WTC11 (cell line): Measurements from ENCODE around the gene EPHX1. TPM values are rescaled to one million over a fixed set of nuclear protein-coding genes. Genes with fewer than 3 reads are reported as not detected.
"Not testable (repeated sequence)": the region's sequence is repeated elsewhere in the genome, so short reads cannot be mapped to it uniquely, and the experiment has no call there.

Experiments
- ATAC-seq: fragments of 200-7000 bp; cut with Tn5 transposase; 2 replicates; pipeline ENCODE4 v1.10.0; 2021; ENCODE audit warnings: mild to moderate bottlenecking, moderate library complexity
- CTCF ChIA-PET: fragments of 300-600 bp; sonication (Branson Sonifier 250); formaldehyde crosslinking; loops from one replicate; lab custom pipeline; 2021; ENCODE audit warnings: antibody characterized with exemption; lab: Charles Lee
- POLR2A ChIA-PET: fragments of 350-600 bp; sonication (Branson Sonifier 250); formaldehyde crosslinking; loops from one replicate; lab custom pipeline; 2021; ENCODE audit warnings: antibody characterized with exemption; lab: Charles Lee
- DNase-seq: peaks from one replicate; pipeline ENCODE4 v3.0.0; 2021; ENCODE audit warnings: low spot score
- H3K27ac Mint-ChIP-seq: 2 replicates; pipeline ENCODE4 v1.8.0; 2021; ENCODE audit warnings: mixed read lengths
- H3K27me3 Mint-ChIP-seq: 2 replicates; pipeline ENCODE4 v1.8.0; 2021; ENCODE audit warnings: low read depth, mild to moderate bottlenecking, moderate library complexity, mixed read lengths
- H3K36me3 Mint-ChIP-seq: 2 replicates; pipeline ENCODE4 v1.8.0; 2021; ENCODE audit warnings: mixed read lengths
- H3K4me1 Mint-ChIP-seq: 2 replicates; pipeline ENCODE4 v1.8.0; 2022; ENCODE audit warnings: mixed read lengths
- H3K4me3 Mint-ChIP-seq: 2 replicates; pipeline ENCODE4 v1.8.0; 2021; ENCODE audit warnings: mild to moderate bottlenecking, moderate library complexity, mixed read lengths
- H3K9me3 Mint-ChIP-seq: 2 replicates; pipeline ENCODE4 v1.8.0; 2021; ENCODE audit warnings: mixed read lengths
- ATF1 ChIP-seq: sonication (generic); formaldehyde crosslinking; IDR thresholded peaks from 2 replicates; pipeline ENCODE4 v1.8.1; 2023; ENCODE audit warnings: mild to moderate bottlenecking, moderate library complexity, missing genetic modification reagents
- CDX4 ChIP-seq: fragments of 250-450 bp; sonication (Bioruptor Pico); IDR thresholded peaks from 2 replicates; pipeline ENCODE4 v1.9.0; 2021; ENCODE audit warnings: moderate library complexity, mild to moderate bottlenecking, inconsistent platforms, borderline replicate concordance
- FOXJ3 ChIP-seq: sonication (generic); formaldehyde crosslinking; IDR thresholded peaks from 2 replicates; pipeline ENCODE4 v1.9.0; 2021; ENCODE audit warnings: missing genetic modification reagents, mild to moderate bottlenecking, borderline replicate concordance
- GABPB1 ChIP-seq: sonication (generic); formaldehyde crosslinking; IDR thresholded peaks from 2 replicates; pipeline ENCODE4 v1.8.1; 2023; ENCODE audit warnings: mild to moderate bottlenecking, missing genetic modification reagents
- HMGXB4 ChIP-seq: sonication (generic); formaldehyde crosslinking; IDR thresholded peaks from 2 replicates; pipeline ENCODE4 v1.8.1; 2023; ENCODE audit warnings: mild to moderate bottlenecking, moderate library complexity, missing genetic modification reagents
- JAZF1 ChIP-seq: fragments of 250-450 bp; sonication (Bioruptor Pico); IDR thresholded peaks from 2 replicates; pipeline ENCODE4 v1.9.0; 2021; ENCODE audit warnings: moderate library complexity, mild to moderate bottlenecking, inconsistent platforms
- MYBL2 ChIP-seq: sonication (generic); formaldehyde crosslinking; IDR thresholded peaks from 2 replicates; pipeline ENCODE4 v1.8.1; 2023; ENCODE audit warnings: mild to moderate bottlenecking, moderate library complexity, missing genetic modification reagents
- PRRX2 ChIP-seq: fragments of 250-450 bp; sonication (Bioruptor Pico); IDR thresholded peaks from 2 replicates; pipeline ENCODE4 v1.8.0; 2021; ENCODE audit warnings: mild to moderate bottlenecking
- RORB ChIP-seq: fragments of 250-450 bp; sonication (Bioruptor Pico); IDR thresholded peaks from 2 replicates; pipeline ENCODE4 v1.9.0; 2021; ENCODE audit warnings: mild to moderate bottlenecking
- TEAD4 ChIP-seq: sonication (generic); formaldehyde crosslinking; IDR thresholded peaks from 2 replicates; pipeline ENCODE4 v1.8.0; 2022; ENCODE audit warnings: mild to moderate bottlenecking, missing genetic modification reagents
- ZNF121 ChIP-seq: sonication (generic); formaldehyde crosslinking; IDR thresholded peaks from 2 replicates; pipeline ENCODE4 v1.8.0; 2023; ENCODE audit warnings: missing genetic modification reagents
- total RNA-seq: library from RNA; stranded (reverse); gene quantifications from 3 replicates; pipeline ENCODE4 v1.2.3, GENCODE V29; 2021
- TF ChIP-seq, protein P1 (sequence below): sonication (generic); formaldehyde crosslinking; IDR thresholded peaks from 2 replicates; pipeline ENCODE4 v1.8.0; 2023; ENCODE audit warnings: mild to moderate bottlenecking, missing genetic modification reagents
- TF ChIP-seq, protein P2 (sequence below): fragments of 250-450 bp; sonication (Bioruptor Pico); IDR thresholded peaks from 2 replicates; pipeline ENCODE4 v1.9.0; 2021; ENCODE audit warnings: mild to moderate bottlenecking, borderline replicate concordance
- TF ChIP-seq, protein P3 (sequence below): fragments of 250-450 bp; sonication (Bioruptor Pico); IDR thresholded peaks from 2 replicates; pipeline ENCODE4 v2.1.2; 2022; ENCODE audit warnings: mild to moderate bottlenecking, moderate library complexity
- TF ChIP-seq, protein P4 (sequence below): sonication (generic); formaldehyde crosslinking; IDR thresholded peaks from 2 replicates; pipeline ENCODE4 v1.8.0; 2022; ENCODE audit warnings: mild to moderate bottlenecking, missing genetic modification reagents

The EPHX1 gene
- total RNA-seq, 1 experiment from 2014 or later: 60.9 TPM

GRCh38 chr1:225796097-225796496 lies 13.8 kb upstream of the EPHX1 start:
- H3K4me1 Mint-ChIP-seq, POLR2A ChIA-PET, H3K27me3 Mint-ChIP-seq, ATAC-seq, H3K4me3 Mint-ChIP-seq, H3K27ac Mint-ChIP-seq, CTCF ChIA-PET, DNase-seq: not testable (repeated sequence)
- Mint-ChIP-seq H3K9me3 (peaks cover 62% of the 10 kb centered on the region), H3K36me3 (peaks cover 77% of the 10 kb centered on the region)

- peaks cover 20% of the 10 kb centered on the region for H3K9me3 Mint-ChIP-seq
- H3K36me3 Mint-ChIP-seq: peaks cover 30% of the 10 kb centered on the region
- H3K4me3 Mint-ChIP-seq, ATAC-seq, CTCF ChIA-PET, DNase-seq, H3K4me1 Mint-ChIP-seq, H3K27ac Mint-ChIP-seq, H3K27me3 Mint-ChIP-seq: not testable (repeated sequence)
- POLR2A ChIA-PET: interaction anchor here (0.8 kb wide), 1 partner anchor 8 kb away, joined by 3 read pairs; the partner anchor contains the start of gene EPHX1
Observed at GRCh38 chr1:225801146-225801545, 8.8 kb upstream of the EPHX1 start.

- DNase-seq: no peak
- POLR2A ChIA-PET: interaction anchor here (0.6 kb wide), 1 partner anchor 80 kb away, joined by 3 read pairs; no protein-coding TSS in a partner anchor
- peaks cover 9% of the 10 kb centered on the region for H3K4me1 Mint-ChIP-seq
- ATAC-seq: no peak
- H3K4me3 Mint-ChIP-seq: no peak overlapping the region
- peaks cover under 1% of the 10 kb centered on the region; the same call in 1 of the 2 replicates for H3K36me3 Mint-ChIP-seq
- peaks cover 3% of the 10 kb centered on the region; the same call in 1 of the 2 replicates for H3K27me3 Mint-ChIP-seq
- CTCF ChIA-PET: interaction anchor here (0.7 kb wide), 2 partner anchors 28 to 139 kb away, joined by 3 read pairs; partner anchors contain the start of gene SRP9
- H3K9me3 Mint-ChIP-seq: no peaks in the 10 kb centered on the region
- no peak for TF ChIP-seq FOXJ3 (CRISPR knock-in tag)
- no peak for TF ChIP-seq PRRX2 (CRISPR knock-in tag)
- no peak for TF ChIP-seq CDX4 (CRISPR knock-in tag)
- no peak for TF ChIP-seq RORB
- TF ChIP-seq TEAD4 (CRISPR knock-in tag): no peak
- TF ChIP-seq, protein P1, sequence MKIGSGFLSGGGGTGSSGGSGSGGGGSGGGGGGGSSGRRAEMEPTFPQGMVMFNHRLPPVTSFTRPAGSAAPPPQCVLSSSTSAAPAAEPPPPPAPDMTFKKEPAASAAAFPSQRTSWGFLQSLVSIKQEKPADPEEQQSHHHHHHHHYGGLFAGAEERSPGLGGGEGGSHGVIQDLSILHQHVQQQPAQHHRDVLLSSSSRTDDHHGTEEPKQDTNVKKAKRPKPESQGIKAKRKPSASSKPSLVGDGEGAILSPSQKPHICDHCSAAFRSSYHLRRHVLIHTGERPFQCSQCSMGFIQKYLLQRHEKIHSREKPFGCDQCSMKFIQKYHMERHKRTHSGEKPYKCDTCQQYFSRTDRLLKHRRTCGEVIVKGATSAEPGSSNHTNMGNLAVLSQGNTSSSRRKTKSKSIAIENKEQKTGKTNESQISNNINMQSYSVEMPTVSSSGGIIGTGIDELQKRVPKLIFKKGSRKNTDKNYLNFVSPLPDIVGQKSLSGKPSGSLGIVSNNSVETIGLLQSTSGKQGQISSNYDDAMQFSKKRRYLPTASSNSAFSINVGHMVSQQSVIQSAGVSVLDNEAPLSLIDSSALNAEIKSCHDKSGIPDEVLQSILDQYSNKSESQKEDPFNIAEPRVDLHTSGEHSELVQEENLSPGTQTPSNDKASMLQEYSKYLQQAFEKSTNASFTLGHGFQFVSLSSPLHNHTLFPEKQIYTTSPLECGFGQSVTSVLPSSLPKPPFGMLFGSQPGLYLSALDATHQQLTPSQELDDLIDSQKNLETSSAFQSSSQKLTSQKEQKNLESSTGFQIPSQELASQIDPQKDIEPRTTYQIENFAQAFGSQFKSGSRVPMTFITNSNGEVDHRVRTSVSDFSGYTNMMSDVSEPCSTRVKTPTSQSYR (CRISPR knock-in tag): no peak
- no peak for TF ChIP-seq MYBL2 (CRISPR knock-in tag)
- no peak for TF ChIP-seq ZNF121 (CRISPR knock-in tag)
- no peak for TF ChIP-seq GABPB1 (CRISPR knock-in tag)
- TF ChIP-seq, protein P2, sequence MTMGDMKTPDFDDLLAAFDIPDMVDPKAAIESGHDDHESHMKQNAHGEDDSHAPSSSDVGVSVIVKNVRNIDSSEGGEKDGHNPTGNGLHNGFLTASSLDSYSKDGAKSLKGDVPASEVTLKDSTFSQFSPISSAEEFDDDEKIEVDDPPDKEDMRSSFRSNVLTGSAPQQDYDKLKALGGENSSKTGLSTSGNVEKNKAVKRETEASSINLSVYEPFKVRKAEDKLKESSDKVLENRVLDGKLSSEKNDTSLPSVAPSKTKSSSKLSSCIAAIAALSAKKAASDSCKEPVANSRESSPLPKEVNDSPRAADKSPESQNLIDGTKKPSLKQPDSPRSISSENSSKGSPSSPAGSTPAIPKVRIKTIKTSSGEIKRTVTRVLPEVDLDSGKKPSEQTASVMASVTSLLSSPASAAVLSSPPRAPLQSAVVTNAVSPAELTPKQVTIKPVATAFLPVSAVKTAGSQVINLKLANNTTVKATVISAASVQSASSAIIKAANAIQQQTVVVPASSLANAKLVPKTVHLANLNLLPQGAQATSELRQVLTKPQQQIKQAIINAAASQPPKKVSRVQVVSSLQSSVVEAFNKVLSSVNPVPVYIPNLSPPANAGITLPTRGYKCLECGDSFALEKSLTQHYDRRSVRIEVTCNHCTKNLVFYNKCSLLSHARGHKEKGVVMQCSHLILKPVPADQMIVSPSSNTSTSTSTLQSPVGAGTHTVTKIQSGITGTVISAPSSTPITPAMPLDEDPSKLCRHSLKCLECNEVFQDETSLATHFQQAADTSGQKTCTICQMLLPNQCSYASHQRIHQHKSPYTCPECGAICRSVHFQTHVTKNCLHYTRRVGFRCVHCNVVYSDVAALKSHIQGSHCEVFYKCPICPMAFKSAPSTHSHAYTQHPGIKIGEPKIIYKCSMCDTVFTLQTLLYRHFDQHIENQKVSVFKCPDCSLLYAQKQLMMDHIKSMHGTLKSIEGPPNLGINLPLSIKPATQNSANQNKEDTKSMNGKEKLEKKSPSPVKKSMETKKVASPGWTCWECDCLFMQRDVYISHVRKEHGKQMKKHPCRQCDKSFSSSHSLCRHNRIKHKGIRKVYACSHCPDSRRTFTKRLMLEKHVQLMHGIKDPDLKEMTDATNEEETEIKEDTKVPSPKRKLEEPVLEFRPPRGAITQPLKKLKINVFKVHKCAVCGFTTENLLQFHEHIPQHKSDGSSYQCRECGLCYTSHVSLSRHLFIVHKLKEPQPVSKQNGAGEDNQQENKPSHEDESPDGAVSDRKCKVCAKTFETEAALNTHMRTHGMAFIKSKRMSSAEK (CRISPR knock-in tag): no peak
- TF ChIP-seq ATF1 (CRISPR knock-in tag): no peak
- TF ChIP-seq, protein P3, sequence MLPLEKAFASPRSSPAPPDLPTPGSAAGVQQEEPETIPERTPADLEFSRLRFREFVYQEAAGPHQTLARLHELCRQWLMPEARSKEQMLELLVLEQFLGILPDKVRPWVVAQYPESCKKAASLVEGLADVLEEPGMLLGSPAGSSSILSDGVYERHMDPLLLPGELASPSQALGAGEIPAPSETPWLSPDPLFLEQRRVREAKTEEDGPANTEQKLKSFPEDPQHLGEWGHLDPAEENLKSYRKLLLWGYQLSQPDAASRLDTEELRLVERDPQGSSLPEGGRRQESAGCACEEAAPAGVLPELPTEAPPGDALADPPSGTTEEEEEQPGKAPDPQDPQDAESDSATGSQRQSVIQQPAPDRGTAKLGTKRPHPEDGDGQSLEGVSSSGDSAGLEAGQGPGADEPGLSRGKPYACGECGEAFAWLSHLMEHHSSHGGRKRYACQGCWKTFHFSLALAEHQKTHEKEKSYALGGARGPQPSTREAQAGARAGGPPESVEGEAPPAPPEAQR: no peak
- no peak for TF ChIP-seq HMGXB4 (CRISPR knock-in tag)
- TF ChIP-seq JAZF1: no peak
- TF ChIP-seq, protein P4, sequence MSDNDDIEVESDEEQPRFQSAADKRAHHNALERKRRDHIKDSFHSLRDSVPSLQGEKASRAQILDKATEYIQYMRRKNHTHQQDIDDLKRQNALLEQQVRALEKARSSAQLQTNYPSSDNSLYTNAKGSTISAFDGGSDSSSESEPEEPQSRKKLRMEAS (CRISPR knock-in tag): no peak
- TF ChIP-seq, all 79 proteins: peak for 0
- no peak overlapping the region for H3K27ac Mint-ChIP-seq
Observed at GRCh38 chr1:225806249-225806648, 3.7 kb upstream of the EPHX1 start.

DNA sequence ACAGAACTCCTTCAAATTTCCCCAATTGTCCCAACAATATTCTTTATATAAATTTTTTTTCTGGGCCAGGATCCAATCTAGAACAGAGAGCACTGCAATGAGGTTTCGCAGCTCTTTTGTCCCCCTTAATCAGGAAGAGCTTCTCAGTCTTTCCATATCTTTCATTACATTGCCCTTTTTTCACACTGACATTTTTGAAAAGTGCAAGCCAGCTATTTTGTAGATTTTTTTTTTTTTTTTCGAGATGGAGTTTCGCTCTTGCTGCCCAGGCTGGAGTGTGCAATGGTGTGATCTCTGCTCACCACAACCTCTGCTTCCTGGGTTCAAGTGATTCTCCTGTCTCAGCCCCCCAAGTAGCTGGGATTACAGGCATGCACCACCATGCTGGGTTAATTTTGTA lies 3.2 kb upstream of the EPHX1 start:
- H3K9me3 Mint-ChIP-seq, H3K36me3 Mint-ChIP-seq, H3K27ac Mint-ChIP-seq, ATAC-seq, DNase-seq, POLR2A ChIA-PET, H3K4me3 Mint-ChIP-seq, H3K27me3 Mint-ChIP-seq: not testable (repeated sequence)
- CTCF ChIA-PET: interaction anchor here (0.7 kb wide), 2 partner anchors 29 to 139 kb away, joined by 3 read pairs; partner anchors contain the start of gene SRP9
- H3K4me1 Mint-ChIP-seq: peaks cover 14% of the 10 kb centered on the region
